Inflammatory macrophage treated with lipopolysaccharide for 4 hours (primary cell): ENCODE measurements around the gene FLT1.

Source experiments
- DNase-seq: peaks from one replicate; pipeline ENCODE4 v3.0.0-alpha.2; 2020

FLT1 gene

DNA sequence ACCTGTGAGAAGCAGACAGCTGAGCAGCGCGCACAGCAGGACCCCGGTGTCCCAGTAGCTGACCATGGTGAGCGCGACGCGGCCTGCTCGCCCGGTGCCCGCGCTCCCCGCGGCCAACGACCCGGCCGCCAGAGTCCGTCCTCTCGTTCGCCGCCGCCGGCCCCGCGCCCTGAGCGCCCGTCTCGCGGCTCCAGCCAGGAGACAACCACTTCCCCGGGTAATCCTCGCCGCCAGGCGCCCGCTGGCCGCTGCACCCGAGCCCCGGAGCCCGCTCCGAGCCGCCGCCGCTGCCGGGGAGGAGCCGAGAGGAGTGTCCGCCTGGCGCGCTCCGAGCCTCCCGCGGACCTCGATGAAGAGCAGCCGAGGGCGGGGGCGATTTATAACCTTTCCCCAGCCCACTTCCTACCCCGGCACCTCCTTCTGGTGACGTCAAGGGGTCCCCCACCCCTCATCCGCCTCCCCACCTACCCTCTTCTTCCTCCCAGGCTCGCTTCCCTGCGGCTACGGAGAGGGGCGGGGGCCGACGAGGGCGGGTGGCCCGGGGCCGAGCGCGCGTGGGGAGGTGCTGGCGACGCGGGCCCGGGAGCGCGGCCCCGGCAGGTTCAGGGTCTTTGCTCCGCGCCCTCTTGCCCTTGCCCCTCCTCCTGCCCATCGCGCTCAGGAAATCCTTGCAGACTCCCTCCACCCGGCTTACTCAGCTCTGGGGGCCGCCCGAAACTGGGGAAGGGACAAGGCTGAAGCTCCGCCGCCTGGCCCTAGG lies at the start of gene FLT1:
TSS of gene FLT1 (minus strand) at position 351 of the 760 bp plus-strand sequence. CDS start at position 66, 285 bp downstream.
- peak; percentile 79 for DNase-seq

DNA sequence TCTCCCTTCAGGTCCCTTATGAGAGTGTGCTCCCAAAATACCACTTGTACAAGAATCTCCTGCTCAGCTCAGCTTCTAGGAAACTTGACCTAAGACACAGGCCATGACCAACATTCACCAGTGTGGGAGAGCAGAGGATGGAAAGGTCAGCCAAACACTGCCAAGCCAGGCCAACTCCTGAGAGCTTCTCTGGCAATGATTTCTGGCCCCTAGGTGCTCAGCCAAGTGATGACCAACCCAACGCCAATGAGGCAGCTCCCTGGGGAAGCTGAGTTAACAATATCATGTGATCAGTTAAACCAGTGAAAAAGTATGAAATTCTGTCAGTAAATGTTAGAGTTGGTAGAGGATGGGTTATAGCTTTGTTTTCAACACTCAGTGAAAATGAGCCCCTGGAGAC lies 49.1 kb upstream of the FLT1 start:
- DNase-seq = no peak

- DNase-seq = no peak
Measured at GRCh38 chr13:28542804-28543203, 47.9 kb upstream of the FLT1 start.

GRCh38 chr13:28541966-28542365 lies 47.0 kb upstream of the FLT1 start:
- DNase-seq = no peak

DNA sequence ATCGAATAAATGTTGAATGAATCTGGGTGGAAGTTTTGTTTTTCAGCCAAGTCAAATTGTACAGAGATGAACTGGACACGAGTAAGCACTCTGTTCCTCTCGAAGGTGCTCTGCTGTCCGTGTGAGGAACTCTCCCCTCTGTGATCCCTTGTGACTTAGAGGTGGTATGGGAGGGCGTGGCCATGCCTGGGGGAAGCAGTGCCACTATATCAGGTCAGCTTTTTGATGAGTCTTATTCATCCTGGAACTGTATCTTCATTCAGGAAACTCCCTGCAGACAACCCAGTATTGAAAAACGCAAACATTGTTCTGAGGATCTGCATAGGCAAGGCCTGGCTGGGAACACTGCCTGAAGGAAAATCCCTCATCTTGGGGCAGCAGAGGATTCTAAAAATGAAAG lies 45.7 kb upstream of the FLT1 start:
- DNase-seq = no peak

DNA sequence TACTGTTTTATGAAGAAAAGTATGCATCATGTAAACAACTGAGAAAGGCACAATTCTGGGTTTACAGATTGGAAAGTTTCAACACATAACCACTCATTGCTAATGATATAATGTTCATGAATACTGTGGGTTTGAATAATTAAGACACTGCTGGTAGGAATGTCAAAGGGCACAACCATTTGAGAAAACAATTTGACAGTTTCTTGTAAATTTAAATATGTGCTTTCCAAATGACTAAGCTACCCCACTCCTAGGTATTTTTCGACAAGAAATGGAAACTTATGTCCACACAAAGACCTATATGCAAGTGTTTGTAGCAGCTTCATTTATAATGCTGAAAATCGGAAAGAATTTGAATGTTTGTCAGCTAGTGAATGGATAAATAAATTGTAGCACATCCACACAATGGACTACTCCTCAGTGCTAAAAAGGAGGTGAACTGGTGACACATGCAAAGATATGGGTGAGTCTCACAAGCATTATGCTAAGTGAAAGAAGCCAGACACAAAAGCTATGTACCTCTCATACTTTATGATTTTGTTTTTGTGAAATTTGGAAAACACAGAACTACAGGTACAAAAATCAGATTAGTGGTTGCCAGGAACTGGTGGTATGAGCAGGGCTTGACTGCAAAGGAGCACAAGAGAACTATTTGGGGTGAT lies 44.8 kb upstream of the FLT1 start:
- DNase-seq = no peak

- no peak for DNase-seq
Measured at GRCh38 chr13:28538932-28539331, 44.0 kb upstream of the FLT1 start.

GRCh38 chr13:28537171-28537570 lies 42.2 kb upstream of the FLT1 start:
- peak; percentile 72 for DNase-seq

GRCh38 chr13:28536371-28536770 lies 41.4 kb upstream of the FLT1 start:
- DNase-seq = no peak

- DNase-seq = no peak
Measured at GRCh38 chr13:28535734-28536133, 40.8 kb upstream of the FLT1 start.

- DNase-seq = no peak
Measured at GRCh38 chr13:28534801-28535200, 39.9 kb upstream of the FLT1 start.

DNA sequence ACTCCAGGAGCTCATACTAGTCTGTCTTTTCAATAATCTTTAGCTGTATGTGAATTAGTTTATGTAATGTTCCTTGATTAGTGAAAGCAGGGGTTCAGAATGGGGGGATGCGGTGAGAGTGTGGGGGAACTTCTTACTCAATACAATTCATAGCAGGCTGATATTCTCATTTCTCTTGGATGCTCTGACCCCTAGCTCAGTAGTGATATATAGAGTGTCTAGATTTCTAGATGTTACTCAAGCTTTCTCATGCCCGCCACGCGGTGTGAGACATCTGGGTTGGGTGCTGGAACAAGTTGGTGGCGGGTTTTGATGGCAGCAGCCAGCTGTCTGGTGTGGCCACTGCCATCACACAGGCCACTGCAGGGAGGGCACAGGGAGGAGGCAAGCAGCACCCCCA lies 39.3 kb upstream of the FLT1 start:
- DNase-seq = no peak

GRCh38 chr13:28533441-28534166 lies 38.7 kb upstream of the FLT1 start:
- DNase-seq = no peak

GRCh38 chr13:28533125-28533436 lies 38.2 kb upstream of the FLT1 start:
- DNase-seq = no peak

GRCh38 chr13:28532388-28533124 lies 37.6 kb upstream of the FLT1 start:
- DNase-seq = peak; percentile 16

DNA sequence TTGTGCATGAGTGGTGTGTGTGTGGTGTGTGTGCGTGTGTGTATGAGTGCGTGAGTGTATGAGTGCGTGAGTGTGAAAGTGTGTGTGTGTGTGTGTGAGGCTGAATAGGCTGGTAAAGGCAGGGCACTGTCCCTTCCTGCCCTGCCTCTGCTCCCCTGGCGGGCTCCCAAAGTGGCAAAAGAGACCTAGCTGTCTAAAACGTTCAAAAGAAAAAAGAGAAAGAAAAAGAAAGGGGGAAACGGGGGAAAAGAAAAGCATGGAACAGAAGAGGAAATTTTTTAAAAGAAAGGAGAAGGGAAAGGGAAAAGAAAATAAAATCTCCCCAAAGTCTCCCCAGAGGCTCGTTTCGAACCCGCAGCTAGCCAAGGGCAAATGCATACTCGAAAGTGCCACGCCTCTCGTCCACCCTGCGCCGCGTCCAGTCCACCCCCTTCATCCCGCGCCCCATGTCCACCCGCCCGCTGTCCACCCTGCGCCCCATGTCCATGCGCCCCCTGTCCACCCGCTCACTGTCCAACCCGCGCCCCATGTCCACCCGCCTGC lies 37.0 kb upstream of the FLT1 start:
- DNase-seq = peak; percentile 22

DNA sequence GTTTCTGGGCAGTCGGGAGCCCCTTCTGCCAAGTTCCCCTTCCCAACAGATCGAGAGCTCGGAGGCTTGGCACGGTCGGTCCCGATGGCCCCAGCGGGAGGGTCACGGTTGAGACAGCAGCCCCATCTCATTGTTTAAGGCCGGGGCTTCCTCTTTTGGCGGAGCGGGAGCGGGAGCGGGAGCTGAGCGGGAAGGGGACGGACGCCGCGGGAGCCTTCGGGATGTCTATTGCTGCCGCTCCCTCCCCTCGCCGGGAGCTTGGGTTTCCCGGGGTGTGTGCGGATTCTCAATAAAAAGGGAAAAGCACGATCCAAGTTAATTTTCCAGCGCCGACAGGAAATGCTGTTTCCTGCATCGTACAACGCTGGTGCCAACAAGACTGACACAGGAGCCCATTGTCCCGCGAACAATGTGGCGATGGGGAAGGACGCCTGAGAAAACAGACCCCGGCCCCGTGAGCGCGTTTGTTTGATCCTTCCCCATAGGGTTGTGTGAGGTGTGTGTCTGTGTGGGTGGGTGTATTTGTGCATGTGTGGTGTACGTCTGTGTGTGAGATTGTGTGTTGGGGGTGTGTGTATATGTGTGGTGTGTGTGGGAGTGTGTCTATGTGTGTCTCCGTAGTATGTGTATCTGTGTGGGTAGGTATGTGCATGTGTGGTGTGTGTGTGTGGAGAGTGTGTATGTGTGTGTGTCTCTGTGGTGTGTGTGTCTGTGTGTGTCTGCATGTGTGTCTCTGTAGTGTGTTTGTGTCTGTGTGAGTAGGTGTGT lies 36.3 kb upstream of the FLT1 start:
- peak; percentile 37 for DNase-seq

- peak; percentile 15 for DNase-seq
Measured at GRCh38 chr13:28530729-28531076, 35.8 kb upstream of the FLT1 start.

DNA sequence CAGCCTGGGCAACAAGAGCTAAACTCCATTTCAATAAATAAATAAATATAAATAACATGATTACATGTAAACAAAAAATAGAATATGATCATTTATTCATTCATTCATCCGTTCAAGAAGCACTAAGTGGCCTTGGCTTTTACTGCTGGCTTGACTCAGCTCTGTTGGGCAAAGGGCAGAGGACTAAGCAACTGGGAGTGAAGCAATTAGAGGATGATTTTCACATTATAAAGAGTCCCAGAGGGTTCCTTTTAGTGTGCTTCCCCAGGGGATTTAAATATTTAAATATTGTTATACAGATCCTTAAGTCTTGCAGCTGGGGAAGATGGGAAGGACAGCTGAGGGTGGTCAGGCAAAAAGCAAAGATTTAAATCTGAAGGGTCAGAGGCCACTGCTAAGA lies 34.9 kb upstream of the FLT1 start:
- DNase-seq = peak; percentile 84

- DNase-seq = no peak
Measured at GRCh38 chr13:28528848-28529247, 33.9 kb upstream of the FLT1 start.

- no peak for DNase-seq
Measured at GRCh38 chr13:28528388-28528787, 33.5 kb upstream of the FLT1 start.

DNA sequence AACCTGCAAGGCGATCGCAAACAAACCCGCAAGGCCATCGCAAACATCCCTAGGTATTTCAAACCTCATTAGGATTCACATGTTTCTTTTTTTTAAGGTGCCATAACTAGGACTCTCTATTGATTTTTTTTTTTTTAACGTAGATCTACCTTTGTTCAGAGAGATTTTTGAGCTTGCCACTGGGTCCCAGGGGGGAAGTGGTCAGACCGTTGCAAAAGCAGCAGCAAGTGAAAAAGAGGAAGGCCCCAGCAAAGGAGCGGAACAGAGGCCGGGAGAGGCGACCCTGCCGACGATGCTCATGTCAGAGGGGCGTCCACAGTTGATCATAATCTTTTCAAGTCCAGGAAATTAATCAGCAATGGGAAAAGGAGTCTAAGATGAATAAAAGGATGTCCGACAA lies 32.7 kb upstream of the FLT1 start:
- peak; percentile 76 for DNase-seq
